Smooth muscle cell (in vitro differentiated cells): Measurements from ENCODE around the gene MECP2. TPM values are rescaled to one million over a fixed set of nuclear protein-coding genes. Genes with fewer than 3 reads are reported as not detected.

Experiments
- DNase-seq: peaks from one replicate; lab custom pipeline; 2025; ENCODE audit not compliant: unreplicated experiment; lab: John Stamatoyannopoulos, UW
- H2AFZ ChIP-seq: fragments of 200-600 bp; sonication (generic); 2 replicates; pipeline ENCODE4 v1.6.0; 2016; ENCODE audit warnings: antibody characterized with exemption, low read depth, mild to moderate bottlenecking
- H3F3A ChIP-seq: fragments of 200-600 bp; sonication (generic); 2 replicates; pipeline ENCODE4 v1.6.0; 2017; ENCODE audit warnings: antibody characterized with exemption, low read depth
- H3K27ac ChIP-seq: fragments of 200-600 bp; sonication (generic); 2 replicates; pipeline ENCODE4 v1.5.1; 2016; ENCODE audit warnings: low read depth, mild to moderate bottlenecking
- H3K27me3 ChIP-seq: fragments of 200-600 bp; sonication (generic); 2 replicates; pipeline ENCODE4 v1.6.1; 2016; ENCODE audit warnings: low read depth, mild to moderate bottlenecking
- H3K36me3 ChIP-seq: fragments of 200-600 bp; sonication (generic); 2 replicates; pipeline ENCODE4 v1.5.1; 2016; ENCODE audit warnings: low read depth
- H3K4me1 ChIP-seq: fragments of 200-600 bp; sonication (generic); 2 replicates; pipeline ENCODE4 v1.5.1; 2016; ENCODE audit warnings: low read depth
- H3K4me2 ChIP-seq: fragments of 200-600 bp; sonication (generic); 2 replicates; pipeline ENCODE4 v1.6.0; 2016; ENCODE audit warnings: mild to moderate bottlenecking
- H3K4me3 ChIP-seq: fragments of 200-600 bp; sonication (generic); 2 replicates; pipeline ENCODE4 v1.5.1; 2016; ENCODE audit warnings: mild to moderate bottlenecking
- H3K79me2 ChIP-seq: fragments of 200-600 bp; sonication (generic); 2 replicates; pipeline ENCODE4 v1.6.0; 2016; ENCODE audit warnings: low read depth, mild to moderate bottlenecking
- H3K9ac ChIP-seq: fragments of 200-600 bp; sonication (generic); 2 replicates; pipeline ENCODE4 v1.6.0; 2016; ENCODE audit warnings: low read depth
- H3K9me3 ChIP-seq: fragments of 200-600 bp; sonication (generic); replicated peaks from 2 replicates; pipeline ENCODE4 v1.5.1; 2016; ENCODE audit warnings: low read depth
- H4K20me1 ChIP-seq: fragments of 200-600 bp; sonication (generic); 2 replicates; pipeline ENCODE4 v1.6.0; 2016; ENCODE audit warnings: low read depth
- WGBS: methylation state at CpG from one replicate; pipeline ENCODE4 v1.1.7; 2016; ENCODE audit warnings: low lambda C conversion rate; 5-methylcytosine and 5-hydroxymethylcytosine counted together
- polyA plus RNA-seq: library from polyadenylated mRNA; unstranded; fragments of >200 nt; fragmentation: Nextera tagmentation; extraction: Ambion mirVana; gene quantifications from 2 replicates; pipeline ENCODE4 v1.2.1, GENCODE V29; 2016
- total RNA-seq: library from RNA; depleted of rRNA; stranded (reverse); fragments of >200 nt; gene quantifications from 2 replicates; pipeline ENCODE4 v1.2.3, GENCODE V29; 2014
- TF ChIP-seq, protein P1 (sequence below): fragments of 200-600 bp; sonication (generic); IDR thresholded peaks from 2 replicates; pipeline ENCODE4 v1.5.1; 2017; ENCODE audit warnings: borderline replicate concordance, mild to moderate bottlenecking, antibody characterized with exemption; ENCODE audit not compliant: insufficient read depth, poor library complexity, severe bottlenecking

Gene MECP2
- total and polyA plus RNA-seq, 2 experiments from 2014 or later: 11.9 to 13.1 TPM

DNA sequence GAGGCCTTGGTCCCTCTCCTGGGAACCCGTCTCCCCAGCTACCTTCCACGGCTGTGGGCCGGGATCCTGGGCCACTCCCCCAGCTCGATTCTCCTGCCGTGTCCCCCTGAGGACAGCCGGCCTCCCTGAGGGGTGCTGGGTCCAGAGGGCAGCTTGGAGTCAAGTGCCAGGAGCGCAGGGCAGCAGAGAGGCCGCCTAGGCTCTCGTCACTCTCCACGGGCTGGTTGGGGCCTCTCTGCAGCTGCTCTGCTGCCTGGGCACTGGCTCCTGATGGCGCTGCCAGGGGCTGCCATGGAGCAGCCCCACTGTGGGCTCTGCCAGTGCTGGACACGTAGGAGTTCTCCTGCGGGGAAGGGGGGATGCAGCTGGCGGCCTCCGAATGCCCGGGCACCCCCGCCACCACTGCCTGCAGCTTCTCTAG, 84.5 kb downstream of the MECP2 start:
- H3K9ac ChIP-seq: no peak overlapping the region

GRCh38 chrX:154012336-154012991, 85.1 kb downstream of the MECP2 start:
- no peaks in the 10 kb centered on the region for H4K20me1 ChIP-seq
- no peak overlapping the region for H2AFZ ChIP-seq
- no peak overlapping the region for H3K27ac ChIP-seq
- DNase-seq: no peak
- no peak overlapping the region for H3K4me3 ChIP-seq
- H3F3A ChIP-seq: no peaks in the 10 kb centered on the region
- H3K9me3 ChIP-seq: no peaks in the 10 kb centered on the region
- no peaks in the 10 kb centered on the region for H3K27me3 ChIP-seq
- no peaks in the 10 kb centered on the region for H3K36me3 ChIP-seq
- H3K79me2 ChIP-seq: no peaks in the 10 kb centered on the region
- no peak overlapping the region for H3K9ac ChIP-seq
- WGBS: 78% methylated on average over 17 of the region's 17 CpGs
- H3K4me1 ChIP-seq: no peaks in the 10 kb centered on the region
- no peak overlapping the region for H3K4me2 ChIP-seq
- TF ChIP-seq, protein P1, sequence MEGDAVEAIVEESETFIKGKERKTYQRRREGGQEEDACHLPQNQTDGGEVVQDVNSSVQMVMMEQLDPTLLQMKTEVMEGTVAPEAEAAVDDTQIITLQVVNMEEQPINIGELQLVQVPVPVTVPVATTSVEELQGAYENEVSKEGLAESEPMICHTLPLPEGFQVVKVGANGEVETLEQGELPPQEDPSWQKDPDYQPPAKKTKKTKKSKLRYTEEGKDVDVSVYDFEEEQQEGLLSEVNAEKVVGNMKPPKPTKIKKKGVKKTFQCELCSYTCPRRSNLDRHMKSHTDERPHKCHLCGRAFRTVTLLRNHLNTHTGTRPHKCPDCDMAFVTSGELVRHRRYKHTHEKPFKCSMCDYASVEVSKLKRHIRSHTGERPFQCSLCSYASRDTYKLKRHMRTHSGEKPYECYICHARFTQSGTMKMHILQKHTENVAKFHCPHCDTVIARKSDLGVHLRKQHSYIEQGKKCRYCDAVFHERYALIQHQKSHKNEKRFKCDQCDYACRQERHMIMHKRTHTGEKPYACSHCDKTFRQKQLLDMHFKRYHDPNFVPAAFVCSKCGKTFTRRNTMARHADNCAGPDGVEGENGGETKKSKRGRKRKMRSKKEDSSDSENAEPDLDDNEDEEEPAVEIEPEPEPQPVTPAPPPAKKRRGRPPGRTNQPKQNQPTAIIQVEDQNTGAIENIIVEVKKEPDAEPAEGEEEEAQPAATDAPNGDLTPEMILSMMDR: no peak

More for the DNA sequence above, 84.5 kb downstream of the MECP2 start:
- H2AFZ ChIP-seq: no peak overlapping the region
- H3K27me3 ChIP-seq: no peaks in the 10 kb centered on the region
- no peak overlapping the region for H3K4me2 ChIP-seq
- no peak overlapping the region for H3K27ac ChIP-seq
- no peak for DNase-seq
- H3K9me3 ChIP-seq: no peaks in the 10 kb centered on the region
- H3F3A ChIP-seq: no peaks in the 10 kb centered on the region
- no peaks in the 10 kb centered on the region for H3K36me3 ChIP-seq
- no peak overlapping the region for H3K4me3 ChIP-seq
- H3K79me2 ChIP-seq: no peaks in the 10 kb centered on the region
- 78% methylated on average over 15 of the region's 17 CpGs for WGBS
- no peaks in the 10 kb centered on the region for H4K20me1 ChIP-seq
- TF ChIP-seq, protein P1: no peak
- H3K4me1 ChIP-seq: no peaks in the 10 kb centered on the region

DNA sequence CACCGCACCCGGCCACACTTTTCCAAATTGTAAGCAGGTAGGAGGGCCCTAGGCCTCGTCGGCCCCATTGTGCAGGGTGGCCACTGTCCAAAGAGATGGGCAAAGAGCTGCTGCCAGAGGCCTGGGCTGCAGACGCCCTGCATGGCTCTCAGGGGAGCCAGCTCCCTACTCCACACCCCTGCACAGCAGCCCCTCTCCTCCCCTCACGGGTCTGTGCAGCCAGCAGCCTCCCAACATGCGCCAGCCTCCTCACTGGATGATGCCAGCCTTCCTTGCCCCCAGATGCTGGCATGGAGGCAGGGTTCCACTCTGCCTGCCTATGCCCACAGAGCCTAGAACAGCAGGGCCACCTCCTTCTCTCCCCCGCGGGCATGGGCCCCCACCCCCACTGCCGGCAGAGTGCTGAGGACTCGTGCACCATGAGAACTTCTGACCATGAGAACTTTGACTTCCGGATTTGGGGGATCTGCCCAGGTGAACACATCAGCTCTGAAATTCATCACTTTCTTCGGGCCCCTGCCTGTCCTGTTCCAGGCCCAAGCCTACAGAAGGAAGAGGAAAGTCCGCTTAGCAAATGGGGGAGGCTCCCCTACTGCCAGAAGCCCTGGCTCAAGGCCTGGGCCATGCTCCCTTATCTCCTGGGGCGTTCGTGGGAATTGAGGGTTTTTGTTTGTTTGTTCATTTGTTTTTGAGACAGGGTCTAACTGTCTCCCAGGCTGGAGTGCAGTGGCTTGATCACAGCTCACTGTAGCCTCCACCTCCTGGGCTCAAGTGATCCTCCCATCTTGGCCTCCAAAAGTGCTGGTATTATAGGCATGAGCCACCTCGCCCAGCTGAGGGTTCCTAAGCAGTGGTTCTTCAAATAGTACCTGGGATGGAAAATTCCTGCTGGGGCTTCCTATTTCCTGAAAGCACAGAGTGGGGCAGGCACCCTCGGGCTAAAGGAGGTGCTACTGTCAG, 85.9 kb downstream of the MECP2 start:
- Histone ChIP-seq H4K20me1 (no peaks in the 10 kb centered on the region), H3K79me2 (no peaks in the 10 kb centered on the region), H3K9me3 (no peaks in the 10 kb centered on the region), H3F3A (no peaks in the 10 kb centered on the region), H3K4me1 (no peaks in the 10 kb centered on the region), H3K4me2 (no peak overlapping the region), H3K9ac (no peak overlapping the region), H3K27ac (no peak overlapping the region), H2AFZ (no peak overlapping the region), H3K4me3 (no peak overlapping the region), H3K36me3 (no peaks in the 10 kb centered on the region), H3K27me3 (no peaks in the 10 kb centered on the region)
- WGBS: 93% methylated on average over 18 of the region's 18 CpGs
- TF ChIP-seq, protein P1: no peak
- no peak for DNase-seq
